Activated CD8-positive, alpha-beta T cell treated with anti-CD3 and anti-CD28 coated beads for 36 hours (primary cell): Measurements from ENCODE around the gene TICAM1. TPM values are rescaled to one million over a fixed set of nuclear protein-coding genes. Genes with fewer than 3 reads are reported as not detected.
"Not testable (repeated sequence)": the region's sequence is repeated elsewhere in the genome, so short reads cannot be mapped to it uniquely, and the experiment has no call there.

Experiments
- ATAC-seq: fragments of 200-7000 bp; cut with Tn5 transposase; one replicate; pipeline ENCODE4 v1.10.0; 2021; ENCODE audit warnings: mild to moderate bottlenecking, moderate library complexity
- CTCF ChIA-PET: fragments of 350-600 bp; sonication (Branson Sonifier 250); formaldehyde crosslinking; loops from one replicate; lab custom pipeline; 2021; ENCODE audit warnings: antibody characterized with exemption; lab: Charles Lee
- POLR2A ChIA-PET: fragments of 350-600 bp; sonication (Branson Sonifier 250); formaldehyde crosslinking; loops from one replicate; lab custom pipeline; 2021; ENCODE audit warnings: antibody characterized with exemption; lab: Charles Lee
- DNase-seq: peaks from one replicate; pipeline ENCODE4 v3.0.0-alpha.2; 2020
- H3K27ac Mint-ChIP-seq: one replicate; pipeline ENCODE4 v1.8.0; 2021; ENCODE audit warnings: mild to moderate bottlenecking, mixed read lengths
- H3K27me3 Mint-ChIP-seq: one replicate; pipeline ENCODE4 v1.8.0; 2021; ENCODE audit warnings: mixed read lengths
- H3K36me3 Mint-ChIP-seq: one replicate; pipeline ENCODE4 v1.8.0; 2021; ENCODE audit warnings: low read depth, mixed read lengths
- H3K4me1 Mint-ChIP-seq: one replicate; pipeline ENCODE4 v1.8.0; 2021; ENCODE audit warnings: low read depth, mixed read lengths
- H3K4me3 Mint-ChIP-seq: one replicate; pipeline ENCODE4 v1.8.0; 2021; ENCODE audit warnings: mild to moderate bottlenecking, moderate library complexity, mixed read lengths
- H3K9me3 Mint-ChIP-seq: one replicate; pipeline ENCODE4 v1.8.0; 2021; ENCODE audit warnings: mixed read lengths
- intact Hi-C: fragments of 100-400 bp; cut with micrococcal nuclease; formaldehyde crosslinking; loops from one replicate; pipeline ENCODE4 v1.10.0; 2022
- total RNA-seq, 2 experiments: library from RNA; stranded (reverse); gene quantifications; one replicate each; pipeline ENCODE4 v1.2.3, GENCODE V29; 2021
- TF ChIP-seq, protein P1 (sequence below): fragments of 200-600 bp; IDR thresholded peaks from one replicate; pipeline ENCODE4 v1.8.0; 2022; ENCODE audit warnings: antibody characterized with exemption, mild to moderate bottlenecking

Gene TICAM1
- total RNA-seq, 2 experiments from 2014 or later: 17.4 to 17.5 TPM

DNA sequence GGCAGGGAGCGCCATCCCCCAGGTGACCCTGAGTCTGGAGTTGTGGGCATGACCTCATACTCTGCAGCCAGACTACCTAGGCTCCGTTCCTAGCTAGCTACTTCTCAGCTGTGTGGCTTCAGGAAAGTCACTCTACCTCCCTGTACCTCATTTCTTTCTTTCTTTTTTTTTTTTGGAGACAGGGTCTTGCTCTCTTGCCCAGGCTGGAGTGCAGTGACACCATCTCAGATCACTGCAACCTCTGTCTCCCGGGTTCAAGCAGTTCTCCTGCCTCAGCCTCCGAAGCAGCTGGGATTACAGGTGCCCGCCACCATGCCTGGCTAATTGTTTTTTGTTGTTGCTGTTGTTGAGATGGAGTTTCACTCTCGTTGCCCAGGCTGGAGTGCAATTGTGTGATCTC lies 21.0 kb upstream of the TICAM1 start:
- intact Hi-C loops: loop anchor here (2.0 kb wide), 1 partner anchor 44 kb away; no protein-coding TSS in a partner anchor
- Mint-ChIP-seq H3K27me3 (no peaks in the 10 kb centered on the region), H3K4me1 (peaks cover 3% of the 10 kb centered on the region), H3K27ac (no peak overlapping the region), H3K4me3 (no peak overlapping the region), H3K36me3 (peaks cover 3% of the 10 kb centered on the region), H3K9me3 (no peaks in the 10 kb centered on the region)
- TF ChIP-seq, protein P1, sequence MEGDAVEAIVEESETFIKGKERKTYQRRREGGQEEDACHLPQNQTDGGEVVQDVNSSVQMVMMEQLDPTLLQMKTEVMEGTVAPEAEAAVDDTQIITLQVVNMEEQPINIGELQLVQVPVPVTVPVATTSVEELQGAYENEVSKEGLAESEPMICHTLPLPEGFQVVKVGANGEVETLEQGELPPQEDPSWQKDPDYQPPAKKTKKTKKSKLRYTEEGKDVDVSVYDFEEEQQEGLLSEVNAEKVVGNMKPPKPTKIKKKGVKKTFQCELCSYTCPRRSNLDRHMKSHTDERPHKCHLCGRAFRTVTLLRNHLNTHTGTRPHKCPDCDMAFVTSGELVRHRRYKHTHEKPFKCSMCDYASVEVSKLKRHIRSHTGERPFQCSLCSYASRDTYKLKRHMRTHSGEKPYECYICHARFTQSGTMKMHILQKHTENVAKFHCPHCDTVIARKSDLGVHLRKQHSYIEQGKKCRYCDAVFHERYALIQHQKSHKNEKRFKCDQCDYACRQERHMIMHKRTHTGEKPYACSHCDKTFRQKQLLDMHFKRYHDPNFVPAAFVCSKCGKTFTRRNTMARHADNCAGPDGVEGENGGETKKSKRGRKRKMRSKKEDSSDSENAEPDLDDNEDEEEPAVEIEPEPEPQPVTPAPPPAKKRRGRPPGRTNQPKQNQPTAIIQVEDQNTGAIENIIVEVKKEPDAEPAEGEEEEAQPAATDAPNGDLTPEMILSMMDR: no peak
- ATAC-seq (no peak), DNase-seq (no peak)
- ChIA-PET POLR2A (no interaction called here), CTCF (interaction anchor here (1.0 to 12.0 kb wide), 8 partner anchors 9 to 128 kb away, joined by 3 to 310 read pairs (median 12); partner anchors contain the start of gene DPP9)

DNA sequence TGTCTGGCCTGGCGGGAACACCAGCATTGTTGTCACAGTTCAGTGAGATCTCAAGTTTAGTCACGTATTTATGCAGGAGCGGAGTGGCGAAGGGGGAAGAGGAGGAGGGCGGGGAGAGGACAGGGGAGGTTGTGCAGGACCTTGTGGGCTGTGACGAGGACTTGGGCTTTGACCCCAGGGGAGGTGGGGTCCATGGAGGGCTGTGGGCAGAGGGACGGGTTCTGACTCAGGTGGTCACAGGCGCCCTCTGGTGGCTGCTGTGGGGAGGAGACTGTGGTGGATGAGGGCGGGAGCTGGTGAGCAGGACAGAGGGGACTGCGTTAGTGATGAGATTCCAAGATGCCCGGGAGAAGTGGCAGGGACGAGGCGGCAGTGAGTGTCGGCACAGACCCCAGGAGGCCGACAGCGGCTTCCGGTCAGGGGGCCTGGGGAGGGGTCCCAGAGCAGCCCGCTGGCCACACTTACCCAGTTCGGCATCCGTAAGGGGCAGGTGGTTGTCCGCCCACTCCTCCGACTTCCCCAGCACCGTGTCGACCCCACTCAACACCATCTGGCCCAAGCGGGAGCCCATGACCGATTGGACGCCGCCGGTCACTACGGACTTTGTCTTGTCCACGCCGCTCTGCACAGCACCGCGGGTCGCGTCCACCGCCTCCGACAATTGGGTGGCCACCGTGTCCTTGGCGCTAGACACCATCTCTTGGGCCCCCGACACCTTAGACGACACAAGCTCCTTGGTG lies 20.2 kb upstream of the TICAM1 start:
- DNase-seq: peak; percentile 86
- CTCF ChIA-PET: interaction anchor here (0.5 to 12.0 kb wide), 25 partner anchors 8 to 180 kb away, joined by 3 to 310 read pairs (median 5); partner anchors contain the start of gene TICAM1
- POLR2A ChIA-PET: interaction anchor here (0.6 to 1.7 kb wide), 3 partner anchors 15 to 42 kb away, joined by 3 to 6 read pairs (median 3); partner anchors contain the start of gene PLIN3
- intact Hi-C loops: loop anchor here (2.0 kb wide), 1 partner anchor 43 kb away; no protein-coding TSS in a partner anchor
- Mint-ChIP-seq H3K36me3 (peaks cover 3% of the 10 kb centered on the region), H3K27ac (no peak overlapping the region), H3K4me1 (peaks cover 3% of the 10 kb centered on the region), H3K9me3 (no peaks in the 10 kb centered on the region), H3K4me3 (no peak overlapping the region), H3K27me3 (no peaks in the 10 kb centered on the region)
- TF ChIP-seq, protein P1: peak; percentile 90
- ATAC-seq: peak; percentile 96

DNA sequence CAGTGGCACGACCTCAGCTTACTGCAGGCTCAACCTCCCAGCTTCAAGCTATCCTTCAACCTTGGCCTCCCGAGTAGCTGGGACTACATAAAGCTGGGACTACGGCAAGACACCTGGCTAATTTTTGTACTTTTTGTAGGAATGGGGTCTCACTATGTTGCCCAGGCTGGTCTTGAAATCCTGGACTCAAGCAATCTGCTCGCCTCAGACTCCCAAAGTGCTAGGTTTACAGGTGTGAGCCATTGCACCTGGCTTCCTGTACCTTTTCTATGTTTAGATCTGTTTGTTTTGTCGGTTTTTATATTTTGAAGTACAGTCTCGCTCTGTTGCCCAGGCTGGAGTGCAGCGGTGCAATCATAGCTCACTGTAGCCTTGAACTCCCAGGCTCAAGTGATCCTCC lies 17.5 kb upstream of the TICAM1 start:
- DNase-seq: no peak
- Mint-ChIP-seq H3K4me3 (no peak overlapping the region), H3K4me1 (peaks cover 3% of the 10 kb centered on the region), H3K27me3 (no peaks in the 10 kb centered on the region), H3K9me3 (no peaks in the 10 kb centered on the region), H3K36me3 (peaks cover 5% of the 10 kb centered on the region), H3K27ac (no peak overlapping the region)
- no peak for ATAC-seq
- TF ChIP-seq, protein P1: no peak
- POLR2A ChIA-PET: no interaction called here
- intact Hi-C loops: no loop called here
- CTCF ChIA-PET: interaction anchor here (12.0 kb wide), 1 partner anchor 41 kb away, joined by 310 read pairs; no protein-coding TSS in a partner anchor

DNA sequence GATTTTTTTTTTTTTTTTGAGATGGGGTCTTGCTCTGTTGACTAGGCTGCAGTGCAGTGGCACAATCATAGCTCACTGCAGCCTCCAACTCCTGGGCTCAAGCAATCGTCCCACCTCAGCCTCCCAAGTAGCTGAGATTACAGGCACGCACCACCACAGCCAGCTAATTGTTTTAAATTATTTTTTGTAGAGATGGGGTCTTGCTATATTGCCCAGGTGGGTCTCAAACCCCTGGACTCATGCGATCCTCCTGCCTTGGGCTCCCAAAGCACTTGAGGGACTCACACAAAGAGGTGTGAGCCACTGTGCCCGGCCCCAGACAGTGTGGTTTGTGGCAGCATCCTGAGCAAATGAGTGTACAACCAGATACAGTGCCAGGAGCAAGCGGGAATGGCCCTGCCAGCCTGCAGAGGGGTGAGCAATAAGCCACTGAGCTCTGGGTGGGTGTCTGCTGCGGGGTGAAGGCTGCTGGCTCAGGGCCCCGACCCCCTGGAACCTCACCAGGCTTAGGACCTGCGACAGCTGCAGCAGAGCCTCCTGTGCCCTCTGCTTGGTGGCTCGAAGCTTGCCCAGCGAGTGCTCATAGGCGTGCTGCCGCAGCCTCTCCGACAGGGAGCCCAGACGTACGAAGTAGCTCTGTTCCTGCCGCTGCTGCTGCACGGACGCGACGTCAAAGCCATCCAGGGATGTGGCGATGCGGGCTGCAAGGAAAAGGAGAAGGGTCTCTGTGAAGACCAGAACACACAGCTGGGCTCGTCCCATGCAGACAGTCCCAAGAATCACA lies 15.9 kb upstream of the TICAM1 start:
- no peak for DNase-seq
- H3K4me1 Mint-ChIP-seq: peaks cover 3% of the 10 kb centered on the region
- TF ChIP-seq, protein P1: no peak
- peaks cover 5% of the 10 kb centered on the region for H3K36me3 Mint-ChIP-seq
- ChIA-PET CTCF (interaction anchor here (12.0 kb wide), 1 partner anchor 40 kb away, joined by 310 read pairs; no protein-coding TSS in a partner anchor), POLR2A (no interaction called here)
- H3K27ac Mint-ChIP-seq: no peak overlapping the region
- intact Hi-C loops: no loop called here
- ATAC-seq: no peak
- H3K27me3 Mint-ChIP-seq: no peaks in the 10 kb centered on the region
- no peaks in the 10 kb centered on the region for H3K9me3 Mint-ChIP-seq
- no peak overlapping the region for H3K4me3 Mint-ChIP-seq

DNA sequence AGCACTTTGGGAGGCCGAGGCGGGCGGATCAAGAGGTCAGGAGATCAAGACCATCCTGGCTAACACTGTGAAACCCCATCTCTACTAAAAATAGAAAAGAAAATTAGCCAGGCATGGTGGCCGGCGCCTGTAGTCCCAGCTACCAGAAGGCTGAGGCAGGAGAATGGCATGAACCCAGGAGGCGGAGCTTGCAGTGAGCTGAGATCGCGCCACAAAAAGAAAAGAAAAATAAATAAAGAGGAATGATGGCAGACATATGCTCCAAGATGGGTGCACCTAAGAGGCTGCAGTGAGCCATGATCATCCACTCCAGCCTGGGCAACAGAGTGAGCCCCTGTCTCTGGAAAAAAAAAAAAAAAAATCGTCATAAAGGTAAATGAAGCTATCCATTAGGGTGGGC lies 14.5 kb upstream of the TICAM1 start:
- H3K27me3 Mint-ChIP-seq, ATAC-seq, intact Hi-C loops: not testable (repeated sequence)

More for the DNA sequence above, 14.5 kb upstream of the TICAM1 start:
- not testable (repeated sequence) for H3K4me1 Mint-ChIP-seq, H3K9me3 Mint-ChIP-seq, H3K27ac Mint-ChIP-seq, H3K4me3 Mint-ChIP-seq, DNase-seq, H3K36me3 Mint-ChIP-seq
- CTCF ChIA-PET: interaction anchor here (4.8 to 12.0 kb wide), 2 partner anchors 36 to 38 kb away, joined by 30 to 310 read pairs; no protein-coding TSS in a partner anchor
- POLR2A ChIA-PET: interaction anchor here (0.7 kb wide), 1 partner anchor 323 kb away, joined by 3 read pairs; no protein-coding TSS in a partner anchor
